Esophagus squamous epithelium (tissue), 4 donors: ENCODE results near the gene SH3YL1.

Experiments used
- CTCF ChIP-seq, 6 experiments: fragments of 450-650 bp in 4 of 6; fragments of 200-600 bp in 2 of 6; sonication (generic) in 2 of 6; IDR thresholded peaks; one replicate each; pipeline ENCODE4 v1.5.1; 2016 to 2019; ENCODE audit warnings: antibody characterized with exemption in 6 of 6, mild to moderate bottlenecking in 4 of 6, moderate library complexity in 4 of 6
- POLR2A ChIP-seq, 4 donors: fragments of 450-650 bp; IDR thresholded peaks; one replicate each; pipeline ENCODE4 v1.6.1; 2017; ENCODE audit warnings: antibody characterized with exemption in 4 of 4, mild to moderate bottlenecking in 4 of 4, moderate library complexity in 3 of 4

DNA sequence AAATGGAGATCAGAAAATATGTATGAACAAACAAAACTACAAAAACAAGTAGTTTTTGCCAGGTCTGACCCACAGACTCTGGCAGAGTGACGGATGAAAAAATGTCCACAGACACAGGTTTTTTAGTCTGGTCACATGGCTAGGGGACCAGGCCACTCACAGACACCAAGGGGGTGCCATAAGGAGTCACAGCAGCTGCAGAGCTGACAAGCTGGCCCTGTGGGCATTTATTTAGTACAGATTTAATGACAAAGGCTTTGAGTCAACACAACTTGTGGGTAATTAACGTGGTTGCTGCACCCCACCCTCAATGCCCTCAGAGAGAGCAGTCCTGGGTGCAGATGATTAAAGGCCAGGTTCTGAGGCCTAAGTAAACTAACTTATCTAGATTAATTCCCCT lies 76.0 kb downstream of the SH3YL1 start:
- no peak for TF ChIP-seq CTCF (IDR thresholded peaks at IDR 0.05)
- TF ChIP-seq POLR2A (IDR thresholded peaks at IDR 0.05) = no peak
